GM18511 (cell line): ENCODE data around the gene FSD1L.
"Not testable (repeated sequence)": the region's sequence is repeated elsewhere in the genome, so short reads cannot be mapped to it uniquely, and the experiment has no call there.

ENCODE experiments used
- ATAC-seq: cut with Tn5 transposase; IDR thresholded peaks from one replicate; pipeline ENCODE4 v1.9.1; 2021; ENCODE audit warnings: mild to moderate bottlenecking, moderate library complexity; ENCODE audit not compliant: unreplicated experiment

Gene FSD1L

GRCh38 chr9:105539452-105539851 is 91.6 kb downstream of the FSD1L start:
- ATAC-seq = no peak

- peak; percentile 98 for ATAC-seq
Measured at GRCh38 chr9:105541838-105542237, 94.0 kb downstream of the FSD1L start.

GRCh38 chr9:105554042-105554441 is 106.2 kb downstream of the FSD1L start:
- no peak for ATAC-seq

GRCh38 chr9:105557804-105558610 is 110.2 kb downstream of the FSD1L start, which contains the start of gene FKTN:
Gene FKTN (plus strand): TSS chr9:105558131. CDS start chr9:105575033, 16,902 bp downstream.
- peak; percentile 96 for ATAC-seq

- ATAC-seq = no peak
Measured at GRCh38 chr9:105572455-105572854, 124.6 kb downstream of the FSD1L start.

- ATAC-seq = not testable (repeated sequence)
Measured at GRCh38 chr9:105579952-105580351, 132.1 kb downstream of the FSD1L start.

GRCh38 chr9:105581550-105581949 is 133.7 kb downstream of the FSD1L start:
- ATAC-seq = not testable (repeated sequence)

- ATAC-seq = no peak
Measured at GRCh38 chr9:105593145-105593544, 145.3 kb downstream of the FSD1L start.
